ENCODE measurements around the gene CUBN.
A peak's percentile ranks its signal among the peaks of the same experiment; 100 is the strongest.

The CUBN gene

DNA sequence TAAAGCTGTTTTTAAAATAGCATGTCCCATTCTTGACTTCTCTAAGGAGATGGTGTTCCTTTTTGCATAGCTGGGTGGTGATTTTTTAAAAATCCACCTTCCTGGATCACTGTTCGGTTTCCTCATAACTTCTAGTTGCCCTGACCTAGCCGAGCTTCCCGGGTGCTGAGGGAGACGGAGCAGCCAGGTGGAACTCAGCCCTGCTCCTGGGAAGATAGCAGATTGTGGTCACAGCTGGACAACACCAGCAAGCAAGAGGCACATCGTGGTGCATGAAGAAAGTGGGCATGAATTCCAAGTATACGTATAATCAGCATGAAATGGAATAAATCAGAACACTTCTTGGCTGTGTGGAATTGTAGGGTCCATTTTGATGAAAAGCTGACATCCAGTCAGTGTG lies 238.9 kb downstream of the CUBN start:
- no peak overlapping the region for H3K9ac ChIP-seq (ENCODE audit: low read depth, low read length)
- no peaks in the 10 kb centered on the region for H3K36me3 ChIP-seq (ENCODE audit: insufficient read depth, low read length)
- H3K4me1 ChIP-seq (ENCODE audit: insufficient read depth, low read length), result 0 out of 2 replicates have a peak, but pooled peaks cover 5% of the 10 kb centered on the region
- no peaks in the 10 kb centered on the region for H3K9me3 ChIP-seq (ENCODE audit: control insufficient read depth, insufficient read depth, low read length)

DNA sequence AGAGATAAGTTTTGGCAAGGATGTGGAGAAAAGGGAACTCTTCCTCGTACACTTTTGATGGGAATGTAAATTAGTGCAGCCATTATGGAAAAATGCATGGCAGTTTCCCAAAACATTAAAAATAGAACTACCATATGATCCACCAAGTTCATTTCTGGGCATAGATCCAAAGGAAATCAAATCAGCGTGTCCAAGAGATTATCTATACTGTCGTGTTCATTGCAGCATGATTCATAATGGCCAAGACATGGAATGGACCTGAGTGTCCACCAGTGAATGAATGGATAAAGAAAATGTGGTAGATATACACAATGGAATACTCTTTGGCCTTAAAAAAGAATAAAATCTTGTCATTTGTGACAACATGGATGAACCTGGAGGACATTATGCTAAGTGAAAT lies 242.0 kb downstream of the CUBN start:
- H3K9ac ChIP-seq (ENCODE audit: low read depth, low read length), result no peak overlapping the region
- no peaks in the 10 kb centered on the region for H3K36me3 ChIP-seq (ENCODE audit: insufficient read depth, low read length)
- H3K9me3 ChIP-seq (ENCODE audit: control insufficient read depth, insufficient read depth, low read length), result no peaks in the 10 kb centered on the region
- 0 out of 2 replicates have a peak, but pooled peaks cover 5% of the 10 kb centered on the region for H3K4me1 ChIP-seq (ENCODE audit: insufficient read depth, low read length)

DNA sequence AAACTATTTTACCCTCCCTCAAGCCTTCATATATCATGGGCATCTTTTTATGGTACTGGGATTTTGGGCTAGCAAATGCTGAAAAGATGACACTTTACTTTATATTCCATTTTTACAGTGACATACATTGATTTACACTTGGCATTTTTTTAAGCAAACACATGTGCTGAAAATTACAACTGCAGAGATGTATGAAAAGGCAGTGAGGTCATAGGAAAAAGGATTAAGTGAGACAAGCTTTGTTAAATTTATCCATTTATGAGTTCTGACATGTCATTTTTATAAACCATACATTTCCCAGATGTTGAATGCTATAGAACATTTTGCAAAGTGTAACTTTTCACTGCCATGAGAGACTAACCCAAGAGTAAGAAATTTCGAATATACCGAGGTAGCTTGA lies 243.6 kb downstream of the CUBN start:
- Histone ChIP-seq H3K4me1 (ENCODE audit: insufficient read depth, low read length) (0 out of 2 replicates have a peak, but pooled peaks cover 5% of the 10 kb centered on the region), H3K9me3 (ENCODE audit: control insufficient read depth, insufficient read depth, low read length) (no peaks in the 10 kb centered on the region), H3K9ac (ENCODE audit: low read depth, low read length) (no peak overlapping the region), H3K36me3 (ENCODE audit: insufficient read depth, low read length) (no peaks in the 10 kb centered on the region)

DNA sequence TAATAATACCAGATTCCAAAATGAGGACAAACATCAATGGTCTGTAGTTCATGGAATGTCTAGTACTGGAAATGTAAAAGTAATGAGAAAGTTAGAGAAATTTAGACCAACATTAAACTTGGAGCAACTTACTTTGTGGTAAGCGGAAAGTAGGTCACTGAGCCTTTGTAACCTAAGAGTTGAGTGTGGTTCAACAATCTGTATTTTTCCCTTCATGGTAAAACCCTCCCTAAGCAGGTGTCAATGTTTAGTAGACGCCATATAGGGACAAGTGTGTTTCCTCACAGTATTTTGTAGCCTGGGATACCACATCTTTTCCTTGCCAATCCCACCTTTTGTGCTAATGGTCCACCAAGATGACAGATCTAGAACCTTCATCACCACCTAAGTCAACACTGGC lies 245.1 kb downstream of the CUBN start:
- Histone ChIP-seq H3K9me3 (ENCODE audit: control insufficient read depth, insufficient read depth, low read length) (no peaks in the 10 kb centered on the region), H3K4me1 (ENCODE audit: insufficient read depth, low read length) (no peaks in the 10 kb centered on the region), H3K36me3 (ENCODE audit: insufficient read depth, low read length) (no peaks in the 10 kb centered on the region), H3K9ac (ENCODE audit: low read depth, low read length) (no peak overlapping the region)

DNA sequence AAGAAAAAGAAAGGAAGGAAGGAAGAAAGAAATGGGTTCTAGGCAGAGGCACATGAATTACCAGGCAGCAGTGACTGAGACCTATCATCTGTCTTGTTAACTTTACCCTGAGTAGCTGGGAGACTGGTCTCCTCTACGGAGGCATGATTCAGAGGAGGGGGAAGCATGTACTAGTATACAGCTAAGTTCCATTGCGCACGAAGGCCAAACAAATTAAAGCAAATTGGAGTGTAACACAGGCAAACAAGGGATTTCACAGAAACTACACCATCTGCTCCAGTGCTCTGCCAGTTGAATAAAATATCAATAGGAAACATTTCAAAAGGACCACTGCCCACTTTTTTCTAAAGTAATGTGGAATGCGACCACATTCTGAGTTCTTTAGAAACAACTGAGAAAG lies 246.5 kb downstream of the CUBN start:
- Histone ChIP-seq H3K9ac (ENCODE audit: low read depth, low read length) (no peak overlapping the region), H3K36me3 (ENCODE audit: insufficient read depth, low read length) (no peaks in the 10 kb centered on the region), H3K9me3 (ENCODE audit: control insufficient read depth, insufficient read depth, low read length) (no peaks in the 10 kb centered on the region), H3K4me1 (ENCODE audit: insufficient read depth, low read length) (no peaks in the 10 kb centered on the region)

DNA sequence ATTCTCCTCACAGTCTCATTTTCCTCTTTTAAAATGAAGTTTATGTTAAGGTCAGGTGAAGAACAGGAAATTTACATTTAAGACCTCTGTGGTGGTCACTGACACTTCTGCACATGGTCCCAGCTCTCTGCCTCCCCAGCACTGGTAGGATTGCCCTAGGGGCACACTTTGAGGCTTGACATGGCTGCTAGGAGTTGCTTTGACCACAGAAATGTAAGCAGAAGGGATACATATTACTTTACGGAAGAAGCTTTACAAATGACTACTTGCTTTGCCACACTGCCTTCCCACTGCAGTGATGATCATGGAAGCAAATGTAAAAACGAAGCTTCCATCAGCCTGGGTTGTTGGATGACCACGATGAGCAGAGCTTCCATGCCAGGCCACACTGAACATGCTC lies 259.3 kb downstream of the CUBN start:
- Histone ChIP-seq H3K36me3 (ENCODE audit: insufficient read depth, low read length) (no peaks in the 10 kb centered on the region; the same call in 1 of the 2 replicates), H3K4me1 (ENCODE audit: insufficient read depth, low read length) (peaks cover 26% of the 10 kb centered on the region), H3K9ac (ENCODE audit: low read depth, low read length) (no peak overlapping the region), H3K9me3 (ENCODE audit: control insufficient read depth, insufficient read depth, low read length) (no peaks in the 10 kb centered on the region)

DNA sequence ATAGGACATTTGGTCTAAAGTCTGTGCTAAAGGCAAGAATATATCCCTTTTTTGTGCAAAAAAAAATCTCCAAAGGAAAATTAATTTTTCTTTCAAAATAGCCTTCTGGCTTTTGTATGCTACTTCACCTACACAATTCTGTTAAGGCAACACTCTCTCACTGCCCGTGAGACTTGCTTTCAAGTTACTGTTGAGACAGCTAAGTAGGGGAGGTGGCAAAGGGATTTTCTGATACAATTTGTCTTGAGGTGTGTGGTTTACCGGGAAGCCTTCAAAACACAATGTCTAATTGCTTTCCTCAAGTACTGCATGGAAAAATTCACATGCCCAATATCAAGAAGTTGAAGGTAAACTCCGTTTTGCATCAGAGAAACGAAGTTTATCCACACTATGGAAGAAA lies 261.6 kb downstream of the CUBN start:
- no peaks in the 10 kb centered on the region; the same call in 1 of the 2 replicates for H3K36me3 ChIP-seq (ENCODE audit: insufficient read depth, low read length)
- H3K9ac ChIP-seq (ENCODE audit: low read depth, low read length), result peak overlapping the region; percentile 12; the same call in 1 of the 2 replicates
- H3K4me1 ChIP-seq (ENCODE audit: insufficient read depth, low read length), result peaks cover 26% of the 10 kb centered on the region
- H3K9me3 ChIP-seq (ENCODE audit: control insufficient read depth, insufficient read depth, low read length), result no peaks in the 10 kb centered on the region

DNA sequence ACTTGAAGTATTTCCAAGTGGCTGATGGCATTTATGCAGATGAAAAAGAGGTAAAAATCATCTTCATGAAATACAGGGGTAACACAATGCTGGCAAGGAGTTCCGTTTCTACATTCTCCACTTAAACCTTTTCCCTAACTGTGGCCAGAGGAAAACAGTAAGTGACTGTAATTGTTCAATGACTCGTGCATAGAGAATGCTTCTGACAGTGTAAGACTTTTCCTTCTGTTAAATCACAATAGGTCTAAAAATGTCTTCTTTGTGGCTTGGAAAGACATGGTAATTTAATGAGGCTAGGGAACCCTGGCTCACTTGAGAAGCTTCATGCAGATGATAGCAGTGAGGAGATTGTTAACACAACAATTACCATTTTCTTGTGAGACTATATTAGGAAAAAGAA lies 262.1 kb downstream of the CUBN start:
- Histone ChIP-seq H3K9ac (ENCODE audit: low read depth, low read length) (no peak overlapping the region), H3K36me3 (ENCODE audit: insufficient read depth, low read length) (no peaks in the 10 kb centered on the region; the same call in 1 of the 2 replicates)

DNA sequence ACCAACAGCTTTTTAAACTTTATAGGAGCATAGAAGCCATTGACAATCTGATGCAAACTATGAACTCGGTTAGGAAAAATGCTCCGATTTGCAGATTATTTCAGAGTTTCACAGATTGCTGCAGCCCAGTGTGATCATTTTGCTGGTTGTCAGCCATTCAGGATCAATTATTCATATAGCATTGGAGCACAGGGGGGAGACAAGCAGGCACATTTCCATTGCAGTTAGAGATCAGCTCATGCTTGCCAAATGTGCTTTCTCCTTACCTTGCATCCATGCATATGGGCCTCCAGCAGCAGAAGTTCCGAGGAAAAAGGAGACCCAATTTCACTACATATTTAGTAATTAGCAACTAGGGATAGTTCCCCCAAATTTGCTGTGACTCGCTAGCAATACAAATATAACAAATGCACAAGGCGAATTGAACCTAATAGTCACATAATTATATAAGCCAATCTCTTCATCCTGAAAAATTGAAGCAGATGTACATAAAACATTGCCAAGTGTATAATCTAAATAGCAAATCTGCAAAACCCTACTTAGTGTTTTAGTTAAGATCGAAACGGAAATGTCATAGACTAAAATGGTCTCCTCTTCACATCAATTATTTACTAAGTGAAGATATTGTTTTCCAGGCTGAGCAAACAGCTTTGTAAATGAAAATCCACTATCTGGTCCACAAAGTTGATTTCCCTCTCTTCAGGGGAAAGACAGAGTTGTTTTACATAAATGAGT lies 262.9 kb downstream of the CUBN start:
- Histone ChIP-seq H3K9me3 (ENCODE audit: control insufficient read depth, insufficient read depth, low read length) (no peaks in the 10 kb centered on the region), H3K9ac (ENCODE audit: low read depth, low read length) (no peak overlapping the region), H3K36me3 (ENCODE audit: insufficient read depth, low read length) (no peaks in the 10 kb centered on the region; the same call in 1 of the 2 replicates)

More for the DNA sequence above, 262.1 kb downstream of the CUBN start:
- Histone ChIP-seq H3K9me3 (ENCODE audit: control insufficient read depth, insufficient read depth, low read length) (no peaks in the 10 kb centered on the region), H3K4me1 (ENCODE audit: insufficient read depth, low read length) (peaks cover 26% of the 10 kb centered on the region)

DNA sequence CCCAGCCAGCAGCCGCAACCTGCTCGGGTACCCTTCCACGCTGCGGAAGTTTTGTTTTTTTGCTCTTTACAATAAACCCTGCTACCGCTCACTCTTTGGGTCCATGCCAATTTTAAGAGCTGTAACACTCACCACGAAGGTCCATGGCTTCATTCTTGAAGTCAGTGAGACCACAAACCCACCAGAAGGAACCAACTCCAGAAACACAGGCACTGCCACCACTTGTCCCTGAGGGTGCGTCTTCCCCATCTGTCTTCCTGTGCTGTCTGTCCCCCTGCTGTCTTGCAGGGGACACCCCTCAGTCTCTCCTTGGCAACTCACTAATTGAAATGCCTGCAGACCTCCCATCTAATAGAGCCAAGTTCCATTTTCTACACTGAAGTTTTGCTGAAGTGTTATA lies 263.8 kb downstream of the CUBN start:
- Histone ChIP-seq H3K4me1 (ENCODE audit: insufficient read depth, low read length) (peaks cover 26% of the 10 kb centered on the region), H3K9ac (ENCODE audit: low read depth, low read length) (no peak overlapping the region), H3K9me3 (ENCODE audit: control insufficient read depth, insufficient read depth, low read length) (no peaks in the 10 kb centered on the region), H3K36me3 (ENCODE audit: insufficient read depth, low read length) (no peaks in the 10 kb centered on the region; the same call in 1 of the 2 replicates)

More for the DNA sequence above, 262.9 kb downstream of the CUBN start:
- H3K4me1 ChIP-seq (ENCODE audit: insufficient read depth, low read length), result peaks cover 26% of the 10 kb centered on the region

DNA sequence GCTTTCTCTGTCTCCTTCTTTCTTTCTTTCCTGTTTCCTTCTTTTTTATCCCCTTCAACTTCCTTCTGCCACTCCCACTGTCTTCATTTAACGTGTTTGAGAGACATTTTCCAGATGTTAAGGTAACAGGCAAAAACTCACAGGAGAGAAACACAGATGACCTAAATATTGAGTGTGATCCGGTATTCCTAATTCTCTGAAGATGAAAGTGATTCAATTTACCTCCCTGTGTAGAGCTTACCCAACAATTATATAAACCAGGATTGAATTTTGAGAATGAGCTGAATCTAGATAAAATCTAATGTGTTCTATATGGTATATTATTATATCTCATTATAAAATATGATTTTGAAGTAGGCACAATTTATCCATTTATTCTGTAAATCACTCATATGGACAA lies 265.8 kb downstream of the CUBN start:
- peaks cover 25% of the 10 kb centered on the region for H3K4me1 ChIP-seq (ENCODE audit: insufficient read depth, low read length)
- H3K9me3 ChIP-seq (ENCODE audit: control insufficient read depth, insufficient read depth, low read length), result no peaks in the 10 kb centered on the region
- H3K36me3 ChIP-seq (ENCODE audit: insufficient read depth, low read length), result no peaks in the 10 kb centered on the region
- no peak overlapping the region for H3K9ac ChIP-seq (ENCODE audit: low read depth, low read length)

DNA sequence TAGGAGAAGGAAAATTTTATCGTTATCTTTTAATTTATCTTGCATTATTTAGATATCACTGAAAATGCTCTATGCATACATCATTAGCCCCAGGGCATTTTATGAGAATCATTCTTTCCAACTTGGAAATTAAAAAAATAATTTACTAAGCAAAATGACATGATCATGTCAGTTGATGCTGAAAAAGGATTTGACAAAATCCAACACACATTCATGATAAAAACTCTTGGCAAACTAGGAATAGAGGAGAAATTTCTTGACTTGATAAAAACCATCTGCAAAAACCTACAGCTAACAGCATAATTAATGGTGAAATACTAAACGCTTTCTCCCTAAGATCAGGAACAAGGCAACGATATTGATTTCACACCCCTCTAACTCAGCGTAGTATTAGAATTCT lies 272.2 kb downstream of the CUBN start:
- Histone ChIP-seq H3K4me1 (ENCODE audit: insufficient read depth, low read length) (peaks cover 22% of the 10 kb centered on the region; the same call in 1 of the 2 replicates), H3K9me3 (ENCODE audit: control insufficient read depth, insufficient read depth, low read length) (no peaks in the 10 kb centered on the region), H3K36me3 (ENCODE audit: insufficient read depth, low read length) (no peaks in the 10 kb centered on the region), H3K9ac (ENCODE audit: low read depth, low read length) (no peak overlapping the region)

DNA sequence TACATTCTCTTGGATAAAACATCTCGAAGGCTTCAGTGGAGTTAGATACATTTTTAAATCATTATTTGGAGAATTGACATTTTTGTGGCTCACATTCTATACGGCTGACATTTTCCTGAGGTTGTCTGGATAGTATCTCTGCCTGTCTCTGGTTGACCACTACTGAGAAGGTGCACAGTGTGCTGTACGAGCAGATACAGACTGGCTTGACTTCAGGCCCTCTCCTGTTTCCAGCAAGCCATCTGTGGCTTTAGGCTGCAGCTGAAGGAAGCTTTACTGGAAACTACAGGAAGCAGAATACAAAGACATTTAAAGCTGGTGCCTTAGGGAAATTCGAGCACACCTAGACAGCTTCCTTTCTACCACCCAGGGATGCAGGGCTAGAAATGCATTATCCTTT lies 273.0 kb downstream of the CUBN start:
- H3K36me3 ChIP-seq (ENCODE audit: insufficient read depth, low read length), result no peaks in the 10 kb centered on the region

DNA sequence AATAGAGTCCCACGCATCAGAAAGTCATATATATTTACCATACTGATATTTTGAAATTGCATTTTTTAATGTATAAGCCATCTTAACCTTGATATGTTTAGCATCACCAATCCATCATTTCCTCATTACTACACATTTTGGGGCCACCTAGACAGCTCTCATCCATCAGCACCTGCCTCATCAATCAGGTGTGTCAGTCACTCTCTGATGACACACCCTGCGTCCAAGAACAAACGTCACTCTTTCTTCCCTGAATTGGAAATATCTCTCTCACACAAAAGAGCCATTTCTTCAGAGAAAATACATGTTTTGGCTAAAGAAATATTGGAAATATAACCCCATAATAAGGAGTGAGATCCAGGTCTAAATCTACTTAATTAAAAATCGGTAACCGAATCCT lies 273.5 kb downstream of the CUBN start:
- no peaks in the 10 kb centered on the region for H3K9me3 ChIP-seq (ENCODE audit: control insufficient read depth, insufficient read depth, low read length)
- H3K36me3 ChIP-seq (ENCODE audit: insufficient read depth, low read length), result no peaks in the 10 kb centered on the region
- H3K9ac ChIP-seq (ENCODE audit: low read depth, low read length), result no peak overlapping the region
- H3K4me1 ChIP-seq (ENCODE audit: insufficient read depth, low read length), result peaks cover 24% of the 10 kb centered on the region; the same call in 1 of the 2 replicates

More for the DNA sequence above, 273.0 kb downstream of the CUBN start:
- Histone ChIP-seq H3K9me3 (ENCODE audit: control insufficient read depth, insufficient read depth, low read length) (no peaks in the 10 kb centered on the region), H3K9ac (ENCODE audit: low read depth, low read length) (no peak overlapping the region), H3K4me1 (ENCODE audit: insufficient read depth, low read length) (peaks cover 22% of the 10 kb centered on the region; the same call in 1 of the 2 replicates)

DNA sequence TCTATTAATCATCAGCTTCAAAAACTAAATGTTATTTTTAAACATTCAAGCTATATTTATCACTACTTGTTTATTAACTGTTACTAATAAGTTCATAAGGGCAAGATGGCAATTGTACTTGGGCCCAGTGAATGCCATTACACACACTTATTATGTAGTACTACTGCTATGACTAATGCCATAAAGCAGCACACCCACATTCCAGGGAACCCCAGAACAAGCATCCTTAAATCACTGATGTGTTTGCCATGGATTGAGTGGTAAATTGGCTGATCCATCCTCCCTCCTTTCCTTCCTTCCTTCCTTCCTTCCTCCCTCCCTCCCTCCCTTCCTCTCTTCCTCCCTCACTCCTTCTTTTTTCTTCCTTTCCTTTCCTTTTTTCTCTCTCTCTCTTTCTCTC lies 275.0 kb downstream of the CUBN start:
- H3K4me1 ChIP-seq (ENCODE audit: insufficient read depth, low read length), result peaks cover 27% of the 10 kb centered on the region; the same call in 1 of the 2 replicates
- no peaks in the 10 kb centered on the region for H3K9me3 ChIP-seq (ENCODE audit: control insufficient read depth, insufficient read depth, low read length)
- no peak overlapping the region for H3K9ac ChIP-seq (ENCODE audit: low read depth, low read length)
- no peaks in the 10 kb centered on the region for H3K36me3 ChIP-seq (ENCODE audit: insufficient read depth, low read length)

Data from ES-I3 (cell line).